HG03097 (cell line): ENCODE measurements around the gene MCM3.

ENCODE experiments used
- ATAC-seq: cut with Tn5 transposase; IDR thresholded peaks from one replicate; pipeline ENCODE4 v1.9.1; 2021; ENCODE audit not compliant: unreplicated experiment, low FRiP score

MCM3 gene

GRCh38 chr6:52284460-52285176 is at the start of gene MCM3:
Gene MCM3 (minus strand): TSS chr6:52284742. CDS start chr6:52284674, 68 bp downstream.
- ATAC-seq, result peak; percentile 98

DNA sequence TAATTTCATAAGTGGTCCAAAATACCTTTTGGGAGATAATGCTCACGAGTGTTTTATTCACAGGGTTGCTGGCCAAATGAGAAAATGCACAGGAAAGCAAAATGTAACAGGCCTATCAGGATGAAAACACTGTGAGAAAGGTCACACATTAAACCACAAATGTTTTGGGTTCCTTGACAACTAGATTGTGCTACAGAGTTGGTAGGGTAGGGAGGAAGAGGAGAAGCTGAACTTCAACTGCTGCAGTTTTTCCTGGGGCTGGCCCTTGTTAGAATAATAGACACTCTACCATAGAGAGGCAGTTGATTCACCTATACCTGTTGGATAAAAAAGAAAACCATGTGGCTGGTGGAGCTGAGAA is 49.3 kb upstream of the MCM3 start:
- no peak for ATAC-seq

GRCh38 chr6:52331793-52332457 is 47.4 kb upstream of the MCM3 start:
- no peak for ATAC-seq

DNA sequence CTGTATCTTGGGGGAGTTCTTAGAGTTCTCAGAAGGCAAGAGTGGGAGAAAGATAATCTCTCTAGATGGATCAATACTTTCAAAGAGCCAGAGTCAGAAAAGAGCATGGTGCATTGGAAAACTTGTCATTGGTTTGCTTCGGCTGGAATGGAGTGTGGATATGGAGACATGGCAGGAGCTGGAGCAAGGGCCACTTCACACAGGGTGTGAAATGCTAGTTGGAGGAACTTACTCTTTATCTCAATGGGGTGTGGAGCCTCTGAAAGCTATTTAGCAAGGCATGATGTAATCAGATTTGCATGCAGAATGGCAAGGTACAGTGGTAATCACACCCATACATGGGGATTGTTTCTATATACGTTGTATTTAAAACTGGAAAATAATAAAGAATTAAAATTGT is 45.9 kb upstream of the MCM3 start:
- no peak for ATAC-seq

- ATAC-seq, result no peak
These were observed 44.2 kb upstream of the MCM3 start for GRCh38 chr6:52328729-52329128.

DNA sequence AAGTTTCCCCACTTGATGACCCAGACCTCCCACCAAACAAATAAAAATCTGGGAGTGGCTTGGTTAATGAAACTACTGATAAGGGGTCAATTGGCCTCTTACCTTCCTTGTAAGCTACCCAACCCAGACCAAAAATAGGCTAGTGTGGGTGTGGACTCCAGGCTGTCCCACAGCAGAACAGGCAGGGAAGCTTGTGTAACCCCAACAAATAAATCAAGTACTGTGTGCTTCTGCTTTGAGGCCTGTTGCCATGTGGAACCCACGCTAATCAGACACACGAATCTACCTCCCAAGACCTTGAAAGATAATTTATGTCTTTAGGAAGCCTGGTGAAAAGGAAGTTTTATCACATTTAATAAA is 43.7 kb upstream of the MCM3 start:
- ATAC-seq, result no peak

DNA sequence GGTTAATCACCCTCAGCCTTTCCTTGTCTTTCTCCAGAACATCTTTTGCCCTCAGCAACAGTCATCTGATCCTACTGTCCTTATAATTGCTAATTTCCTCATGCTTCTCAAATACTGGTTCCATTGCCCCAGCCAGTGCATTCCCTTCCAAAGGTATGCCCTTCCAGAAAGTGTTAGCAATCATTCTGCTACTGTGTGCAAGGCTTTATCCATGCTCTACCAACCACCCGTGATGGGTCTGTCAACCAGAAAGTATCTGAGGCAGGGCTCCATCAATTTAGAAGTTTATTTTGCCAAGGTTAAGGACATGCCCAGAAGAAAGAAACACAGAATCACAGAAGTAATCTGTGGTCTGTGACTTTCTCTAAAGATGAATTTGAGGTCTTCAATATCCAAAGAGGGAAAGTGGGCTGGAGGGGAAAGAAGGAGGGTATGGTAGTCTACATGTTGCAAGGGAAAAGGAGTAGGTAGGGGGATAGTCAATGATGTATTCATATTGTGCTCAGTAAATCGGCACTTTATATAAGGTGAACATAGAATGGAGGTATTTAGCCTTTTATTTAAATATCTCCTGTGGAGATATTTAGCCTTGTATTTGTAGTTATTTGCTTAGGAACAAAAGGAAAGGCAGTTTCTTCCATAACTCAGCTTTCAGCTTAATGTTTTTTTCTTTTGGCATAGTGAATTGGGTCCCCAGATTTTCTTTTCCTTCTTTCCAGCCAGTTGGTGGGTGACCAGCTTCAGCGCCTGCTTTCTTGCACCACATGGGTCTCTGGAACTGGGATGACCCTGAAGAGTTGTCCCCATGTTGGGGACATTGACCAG is 42.2 kb upstream of the MCM3 start:
- no peak for ATAC-seq

- ATAC-seq, result no peak
These were observed 41.3 kb upstream of the MCM3 start for GRCh38 chr6:52325695-52326471.

DNA sequence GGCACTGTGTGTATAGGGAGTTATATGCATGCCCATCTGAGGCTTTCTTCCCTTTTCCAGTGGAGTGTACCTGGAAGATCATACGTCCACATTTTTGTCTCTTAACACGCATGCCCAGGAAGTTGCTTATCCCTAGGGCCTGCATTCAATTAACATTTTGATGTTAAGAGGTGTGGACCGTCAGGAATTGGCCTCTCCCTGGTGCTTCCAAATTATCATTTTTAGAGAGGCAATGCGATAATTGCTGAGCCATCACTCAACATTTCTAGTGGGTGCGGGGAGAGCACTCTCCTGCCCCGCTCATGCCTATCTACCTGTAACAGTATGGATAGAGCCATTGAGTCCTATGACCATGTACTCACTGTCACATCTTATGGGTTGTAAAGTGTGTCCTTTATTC is 39.6 kb upstream of the MCM3 start:
- no peak for ATAC-seq

GRCh38 chr6:52317841-52318581 is 33.5 kb upstream of the MCM3 start:
- ATAC-seq, result peak; percentile 100

GRCh38 chr6:52317211-52317610 is 32.7 kb upstream of the MCM3 start:
- no peak for ATAC-seq

- no peak for ATAC-seq
These were observed 30.2 kb upstream of the MCM3 start for GRCh38 chr6:52314752-52315151.

DNA sequence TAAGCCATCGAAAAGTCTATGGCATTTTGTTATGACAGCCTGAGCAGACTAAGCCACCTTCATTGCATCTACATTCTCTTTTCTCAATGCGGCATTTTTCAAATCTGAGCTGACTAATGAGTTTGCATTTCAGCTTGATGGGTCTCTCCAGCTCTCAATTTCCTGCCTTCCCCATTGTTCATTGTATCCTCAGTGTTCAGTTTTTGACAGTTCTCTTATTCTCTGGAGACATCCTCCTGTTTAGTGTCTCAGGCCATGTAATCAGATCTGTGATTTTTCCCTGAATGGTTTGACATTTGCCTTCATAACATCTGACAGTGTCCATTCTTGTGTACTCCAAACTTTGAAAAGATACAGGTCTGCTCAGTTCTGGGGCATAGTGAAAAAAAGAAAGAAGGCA is 27.9 kb upstream of the MCM3 start:
- no peak for ATAC-seq

DNA sequence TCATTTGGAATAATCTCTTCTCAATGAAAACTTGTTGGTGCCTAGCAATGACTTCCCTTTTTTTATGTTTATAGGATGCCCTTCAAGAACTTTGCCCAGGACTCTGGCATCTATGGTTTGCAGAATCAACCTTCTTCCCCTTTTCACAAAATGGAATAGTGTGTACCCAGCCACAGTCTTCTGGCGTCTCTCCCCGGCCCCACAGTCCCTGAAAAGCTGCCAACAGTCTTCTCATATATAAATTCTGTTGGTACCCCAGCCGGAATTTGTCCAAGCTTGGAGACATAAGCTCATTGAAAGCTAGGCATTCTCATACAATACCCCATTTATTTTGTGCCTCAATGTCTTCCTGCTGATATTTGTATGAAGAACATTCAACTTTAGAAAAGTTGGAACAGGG is 26.4 kb upstream of the MCM3 start:
- no peak for ATAC-seq

DNA sequence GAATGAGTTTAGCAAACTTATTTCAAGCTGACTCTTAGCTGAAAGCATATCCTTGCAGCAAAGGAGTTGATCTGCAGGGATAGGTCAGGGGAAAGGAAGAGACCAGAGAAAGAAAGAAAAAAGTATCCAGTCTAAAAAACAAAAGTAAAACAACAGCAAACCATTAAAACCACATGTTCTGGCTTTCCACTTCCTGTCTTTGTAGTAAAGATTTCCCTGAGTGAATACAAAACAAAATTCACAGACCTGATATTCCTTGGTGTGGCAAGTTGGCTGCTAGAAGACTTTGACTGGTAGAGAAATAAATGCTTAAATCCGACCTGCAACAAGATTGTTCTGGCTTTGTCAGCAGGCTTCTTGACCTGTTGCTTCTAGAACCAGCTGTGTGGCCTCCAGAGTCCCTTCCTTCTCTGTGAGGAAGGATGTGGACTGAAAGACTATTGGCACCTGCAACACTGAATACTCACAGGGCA is 23.4 kb upstream of the MCM3 start:
- no peak for ATAC-seq

- ATAC-seq, result no peak
These were observed 22.7 kb upstream of the MCM3 start for GRCh38 chr6:52306972-52307870.

DNA sequence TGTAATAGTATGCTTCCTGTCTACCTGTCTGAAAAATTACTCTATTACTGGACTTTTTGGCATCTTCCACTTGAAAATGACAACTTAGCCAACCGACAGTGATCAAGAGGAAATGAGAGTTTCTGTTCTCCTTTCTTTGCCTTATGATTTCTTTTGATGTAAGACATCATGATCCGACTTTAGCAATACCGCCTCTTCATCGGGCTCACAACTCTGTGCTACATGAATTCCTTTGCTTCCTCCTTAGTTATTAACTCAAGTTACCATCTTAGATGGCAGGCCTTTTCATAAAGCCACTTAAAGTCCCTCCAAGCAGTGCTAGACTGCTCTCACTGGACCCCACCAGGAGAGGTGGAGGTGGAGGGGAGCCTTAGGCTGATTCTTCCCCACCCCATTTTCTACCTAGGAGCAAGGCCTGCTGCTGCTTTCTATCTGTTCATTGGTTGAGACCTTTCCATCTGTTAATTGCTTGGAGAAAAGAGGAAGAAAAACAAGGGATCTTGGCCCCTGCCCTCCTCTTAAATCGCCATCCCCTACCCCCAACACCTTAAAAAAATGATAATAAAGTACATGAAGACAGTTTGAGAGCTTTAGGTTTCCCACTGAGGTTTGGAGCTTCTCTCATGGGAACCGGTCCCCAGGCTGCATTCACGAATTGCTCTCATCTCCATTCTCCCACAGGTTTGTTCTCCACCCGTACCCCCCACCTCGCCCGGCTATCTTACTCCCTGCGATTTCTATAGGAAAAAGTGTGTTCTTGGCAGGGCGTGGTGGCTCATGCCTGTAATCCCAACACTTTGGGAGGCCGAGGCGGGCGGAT is 21.6 kb upstream of the MCM3 start:
- ATAC-seq, result peak; percentile 75

DNA sequence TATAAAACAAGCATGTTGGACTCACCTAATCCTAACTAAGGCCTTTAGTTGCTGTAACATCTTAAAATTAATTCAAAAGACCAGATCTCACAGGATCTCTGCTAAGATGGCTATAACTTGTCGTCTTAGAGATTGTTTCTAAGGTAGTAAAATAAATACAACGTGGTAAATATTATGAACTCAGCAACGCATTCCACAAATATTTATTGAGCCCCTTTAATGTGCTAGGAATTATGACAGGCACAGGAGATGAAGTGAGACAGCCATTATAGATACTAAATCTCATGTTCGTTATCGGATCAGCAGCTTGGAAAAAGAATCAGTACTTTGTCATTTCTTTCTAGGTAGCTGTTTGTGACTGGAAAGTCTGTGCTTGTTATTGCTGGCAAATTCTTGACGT is 20.9 kb upstream of the MCM3 start:
- no peak for ATAC-seq
